Stimulated activated CD4-positive, alpha-beta T cell treated with anti-CD3 and anti-CD28 coated beads, Interleukin-2, amount 100 ng/mL, for 4 hours (primary cell): Measurements from ENCODE around the gene KLHL36.

Experiments
- DNase-seq: peaks from one replicate; pipeline ENCODE4 v3.0.0-alpha.2; 2020; ENCODE audit warnings: low read depth

KLHL36 gene

GRCh38 chr16:84648595-84649510 lies 542 bp downstream of the KLHL36 start:
- DNase-seq = peak; percentile 16

DNA sequence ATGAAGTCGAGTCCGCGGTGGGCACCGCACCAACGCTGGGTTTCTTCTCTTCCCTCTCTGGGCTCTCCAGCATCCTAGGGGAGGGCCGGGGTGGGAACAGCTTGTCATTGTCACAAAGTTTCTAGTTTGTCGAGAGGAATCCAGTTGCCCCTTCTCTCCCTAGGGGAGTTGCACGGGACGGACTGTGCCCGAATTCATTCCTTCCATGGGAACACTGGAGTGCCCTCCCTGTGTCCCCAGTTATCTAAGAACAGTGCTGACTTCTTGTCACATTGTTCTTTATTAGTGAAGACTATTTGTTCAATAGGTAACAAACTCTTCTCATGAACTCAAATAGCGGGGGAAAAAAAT lies 1.2 kb downstream of the KLHL36 start:
- DNase-seq = no peak

GRCh38 chr16:84650062-84650991 lies 2.0 kb downstream of the KLHL36 start:
- DNase-seq = no peak

GRCh38 chr16:84652566-84652965 lies 4.3 kb downstream of the KLHL36 start:
- peak; percentile 9 for DNase-seq

GRCh38 chr16:84654238-84654637 lies 5.9 kb downstream of the KLHL36 start:
- DNase-seq = no peak

DNA sequence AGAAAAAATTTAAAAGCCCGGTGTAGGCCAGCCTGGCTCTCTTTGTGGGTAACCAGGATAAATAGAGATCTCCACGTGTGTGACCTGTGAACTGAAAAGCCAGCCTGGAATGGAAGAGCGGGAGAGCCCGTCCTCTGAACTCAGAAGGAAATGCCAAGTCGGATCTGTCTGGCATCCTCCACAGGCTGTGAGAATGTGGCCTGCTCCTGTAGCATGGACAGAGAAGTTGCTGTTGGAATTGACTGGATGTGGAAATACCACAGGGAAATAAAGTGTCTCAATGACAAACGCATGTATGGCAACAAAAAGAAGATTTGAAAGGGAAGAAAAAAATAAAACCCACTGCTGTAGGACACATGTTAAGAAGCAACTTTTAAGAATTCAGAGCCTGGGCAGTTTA lies 6.7 kb downstream of the KLHL36 start:
- DNase-seq = no peak

- DNase-seq = no peak
Observed at GRCh38 chr16:84656649-84657048, 8.3 kb downstream of the KLHL36 start.

GRCh38 chr16:84657229-84657837 lies 9.0 kb downstream of the KLHL36 start:
- DNase-seq = no peak

- DNase-seq = no peak
Observed at GRCh38 chr16:84658690-84659089, 10.4 kb downstream of the KLHL36 start.

DNA sequence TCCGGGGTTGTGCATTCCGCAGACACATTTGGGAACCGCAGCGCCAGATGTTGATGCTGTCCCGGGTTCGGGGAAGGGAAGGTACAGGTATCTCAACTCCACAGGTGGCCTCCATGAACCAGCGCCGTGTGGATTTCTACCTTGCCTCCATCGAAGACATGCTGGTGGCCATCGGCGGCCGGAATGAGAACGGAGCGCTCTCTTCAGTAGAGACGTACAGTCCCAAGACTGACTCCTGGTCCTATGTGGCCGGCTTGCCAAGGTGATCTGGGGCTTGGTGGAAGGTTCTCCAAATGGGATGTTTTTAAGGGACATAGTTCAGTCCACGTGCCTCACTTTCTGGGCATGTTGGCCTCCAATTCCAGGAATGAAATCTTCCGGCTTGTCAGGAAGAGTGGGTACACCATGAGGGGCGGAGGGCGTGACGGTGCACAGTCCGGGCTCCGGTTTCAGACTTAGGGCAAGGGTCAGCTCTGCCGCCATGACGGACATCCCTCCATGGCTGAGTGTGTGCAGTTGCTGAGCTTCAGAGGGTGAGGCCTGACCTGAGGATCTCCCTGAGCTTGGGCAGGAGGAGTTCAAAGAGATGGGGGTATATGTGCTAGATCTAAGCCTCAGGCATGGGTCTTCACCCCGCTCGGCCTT lies 11.5 kb downstream of the KLHL36 start:
- DNase-seq = no peak

DNA sequence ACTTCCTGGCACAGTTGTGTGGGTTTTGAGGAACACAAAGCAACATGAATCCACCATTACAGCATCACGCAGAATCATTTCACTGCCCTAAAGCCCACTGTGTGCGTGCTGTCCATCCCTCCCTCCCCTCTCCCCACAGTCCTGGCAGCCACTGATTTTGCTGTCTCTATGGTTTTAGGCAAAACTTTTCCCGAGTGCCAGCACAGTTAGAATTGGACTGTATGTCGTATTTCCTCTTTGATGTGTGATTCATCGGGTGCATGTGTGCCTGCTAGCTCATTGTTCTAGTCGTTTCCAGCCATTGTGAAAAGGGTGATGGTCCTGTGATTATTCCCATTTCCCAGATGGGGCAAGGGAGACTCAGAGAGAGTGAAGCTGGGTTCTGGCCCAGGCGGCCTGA lies 12.7 kb downstream of the KLHL36 start:
- no peak for DNase-seq

GRCh38 chr16:84661418-84662060 lies 13.2 kb downstream of the KLHL36 start:
- DNase-seq = no peak

GRCh38 chr16:84662471-84662870 lies 14.2 kb downstream of the KLHL36 start:
- no peak for DNase-seq

DNA sequence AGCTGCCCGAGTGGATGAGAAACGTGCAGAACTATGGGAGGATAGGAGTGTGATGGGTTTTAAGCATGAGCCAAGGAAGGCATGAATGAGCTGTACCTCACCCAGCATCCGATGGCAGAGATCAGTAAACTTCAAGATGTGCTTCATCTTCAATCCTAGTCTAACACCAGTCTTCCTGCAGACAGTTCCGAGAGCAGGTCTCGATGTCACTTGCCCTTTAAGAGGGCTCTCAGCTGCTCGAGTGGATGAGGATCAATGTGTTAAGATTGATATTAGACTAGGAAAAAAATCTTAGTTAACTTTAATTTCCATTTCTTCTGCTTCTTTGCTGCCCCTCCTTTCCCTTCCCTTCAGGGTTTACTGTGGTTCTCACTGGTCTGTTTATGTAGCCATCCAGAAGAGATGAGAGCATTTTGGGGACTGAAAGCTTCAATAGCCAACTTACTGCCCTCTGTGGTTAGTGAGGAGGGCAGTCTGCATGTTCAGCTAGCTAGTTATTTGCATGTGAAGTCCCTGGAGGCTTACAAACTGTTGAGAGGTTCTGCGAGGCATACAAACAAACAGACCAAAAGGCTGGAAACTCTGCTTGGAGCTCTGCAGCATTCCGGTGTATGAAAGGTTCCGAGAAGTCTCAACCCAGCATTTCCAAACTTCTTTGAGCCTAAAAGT lies 15.3 kb downstream of the KLHL36 start:
- DNase-seq = no peak

GRCh38 chr16:84665359-84665758 lies 17.0 kb downstream of the KLHL36 start:
- no peak for DNase-seq

DNA sequence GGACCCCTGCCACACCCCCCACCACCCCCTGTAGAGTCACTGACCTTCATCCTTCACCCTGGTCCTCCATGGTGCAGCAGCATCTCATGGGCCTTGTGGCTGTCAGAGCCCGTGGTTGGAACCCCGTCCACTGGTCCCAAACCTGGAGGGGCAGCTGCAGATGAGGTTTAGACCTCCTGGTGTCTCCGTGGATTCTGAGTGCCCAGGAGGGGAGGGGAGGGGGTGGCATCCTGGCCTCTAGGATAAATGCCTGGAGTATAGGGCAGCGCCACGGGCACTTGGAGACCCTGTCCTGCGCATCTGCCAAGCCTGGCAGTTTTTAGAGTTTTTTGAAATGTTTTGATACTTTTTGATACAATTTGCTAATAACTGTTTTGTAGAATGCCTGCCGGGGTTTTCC lies 17.5 kb downstream of the KLHL36 start:
- no peak for DNase-seq

- DNase-seq = no peak
Observed at GRCh38 chr16:84667600-84668309, 19.4 kb downstream of the KLHL36 start.

DNA sequence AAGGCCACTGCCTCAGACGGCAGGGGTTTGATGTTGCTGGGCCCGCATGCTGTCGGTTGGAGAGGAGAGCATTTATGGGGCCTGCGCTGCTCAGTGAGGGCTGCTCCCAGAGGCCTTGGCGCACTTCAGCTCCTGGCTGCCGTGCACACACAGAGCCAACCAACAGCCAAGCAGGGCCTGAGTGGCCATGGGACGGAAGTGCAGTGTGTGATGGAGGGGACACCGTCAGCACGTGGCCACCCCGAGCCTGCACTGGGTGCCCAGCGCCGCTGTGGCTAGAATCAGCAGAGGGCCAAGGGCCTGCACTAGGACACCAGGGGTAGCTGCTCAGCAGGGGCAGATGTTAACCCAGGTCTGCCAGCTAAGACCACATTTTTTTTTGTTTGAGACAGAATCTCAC lies 21.8 kb downstream of the KLHL36 start:
- DNase-seq = no peak

DNA sequence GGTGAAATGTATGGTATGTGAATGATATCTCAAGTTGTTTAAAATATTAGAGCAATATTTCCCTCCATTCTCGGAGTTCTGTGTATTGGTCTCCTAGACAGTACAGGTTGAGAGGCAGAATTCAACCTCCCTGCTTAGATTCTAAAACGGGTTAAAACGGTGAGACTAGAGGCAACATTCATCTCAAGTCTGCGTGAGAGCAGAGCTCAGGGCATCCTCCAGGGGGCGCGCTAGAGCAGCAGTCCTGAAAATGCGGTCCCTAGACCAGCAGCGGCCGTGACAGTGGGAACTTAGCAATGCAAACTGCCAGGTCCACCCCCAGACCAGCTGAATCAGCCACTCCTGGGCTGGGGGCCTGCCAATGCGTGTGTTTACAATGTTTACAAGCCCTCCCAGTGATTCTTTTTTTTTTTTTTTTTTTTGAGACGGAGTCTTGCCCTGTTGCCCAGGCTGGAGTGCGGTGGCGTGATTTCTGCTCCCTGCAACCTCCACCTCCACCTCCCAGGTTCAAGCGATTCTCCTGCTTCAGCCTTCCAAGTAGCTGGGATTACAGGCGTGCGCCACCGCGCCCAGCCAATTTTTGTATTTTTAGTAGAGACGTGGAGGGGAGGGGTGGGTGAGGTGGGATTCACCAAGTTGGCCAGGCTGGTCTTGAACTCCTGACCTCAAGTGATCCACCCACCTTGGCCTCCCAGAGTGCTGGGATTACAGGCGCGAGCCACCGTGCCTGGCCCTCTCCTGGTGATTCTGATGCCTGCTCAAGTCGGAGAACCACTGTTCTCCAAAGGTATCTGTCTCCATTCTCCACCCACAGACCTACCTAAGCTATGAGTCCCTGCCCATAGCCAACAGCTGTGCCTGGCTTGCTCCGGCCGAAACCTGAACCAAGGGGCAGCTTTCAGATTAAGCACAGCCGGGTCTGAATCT lies 24.2 kb downstream of the KLHL36 start:
- peak; percentile 67 for DNase-seq
